Keratinocyte (primary cell): Measurements from ENCODE around the gene PVRIG. TPM values are rescaled to one million over a fixed set of nuclear protein-coding genes. Genes with fewer than 3 reads are reported as not detected.
"Not testable (repeated sequence)": the region's sequence is repeated elsewhere in the genome, so short reads cannot be mapped to it uniquely, and the experiment has no call there.

Source experiments
- DNase-seq: peaks from one replicate; pipeline ENCODE4 v3.0.0-alpha.2; 2011; ENCODE audit warnings: low read depth, missing footprints, low spot score
- FAIRE-seq: peaks from 2 replicates; lab custom pipeline; 2011; peaks lifted over from hg19 to GRCh38; lab: Jason Lieb, UNC
- H2AFZ ChIP-seq: 2 replicates; pipeline ENCODE4 v1.6.0; 2012; ENCODE audit warnings: low read length, control low read depth, inconsistent platforms; ENCODE audit not compliant: control insufficient read depth
- H3K27ac ChIP-seq: 2 replicates; pipeline ENCODE4 v1.5.1; 2011; ENCODE audit warnings: low read length; ENCODE audit not compliant: control insufficient read depth, insufficient read depth
- H3K27me3 ChIP-seq: 3 replicates; pipeline ENCODE4 v1.6.0; 2011; ENCODE audit warnings: low read length; ENCODE audit not compliant: control insufficient read depth, insufficient read depth; ENCODE audit errors: extremely low read depth
- H3K36me3 ChIP-seq, 2 experiments: 2 replicates in 1 of 2; 3 replicates in 1 of 2; pipeline ENCODE4 v1.5.1; 2011; ENCODE audit warnings: low read length in 2 of 2, mild to moderate bottlenecking in 1 of 2; ENCODE audit not compliant: control insufficient read depth in 2 of 2, insufficient read depth in 2 of 2; ENCODE audit errors: extremely low read depth in 1 of 2
- H3K4me1 ChIP-seq: 3 replicates; pipeline ENCODE4 v1.5.1; 2011; ENCODE audit warnings: low read length; ENCODE audit not compliant: control insufficient read depth, insufficient read depth; ENCODE audit errors: extremely low read depth
- H3K4me2 ChIP-seq: 3 replicates; pipeline ENCODE4 v1.6.0; 2011; ENCODE audit warnings: low read depth, low read length; ENCODE audit not compliant: control insufficient read depth, insufficient read depth; ENCODE audit errors: extremely low read depth
- H3K4me3 ChIP-seq, 3 experiments: fragments of 200-600 bp in 1 of 3; sonication (generic) in 1 of 3; 2 replicates in 2 of 3; 3 replicates in 1 of 3; pipeline ENCODE4 v1.5.1; 2011 to 2016; ENCODE audit warnings: low read length in 3 of 3, mild to moderate bottlenecking in 3 of 3, control low read depth in 2 of 3, inconsistent platforms in 1 of 3, low read depth in 1 of 3, mixed read lengths in 1 of 3, mixed run types in 1 of 3, moderate library complexity in 1 of 3; ENCODE audit not compliant: control insufficient read depth in 2 of 3, insufficient read depth in 2 of 3; ENCODE audit errors: extremely low read depth in 1 of 3
- H3K79me2 ChIP-seq: 2 replicates; pipeline ENCODE4 v1.6.0; 2012; ENCODE audit warnings: low read length; ENCODE audit not compliant: control insufficient read depth, insufficient read depth
- H3K9ac ChIP-seq: 3 replicates; pipeline ENCODE4 v1.6.0; 2011; ENCODE audit warnings: low read length; ENCODE audit not compliant: control insufficient read depth, insufficient read depth; ENCODE audit errors: extremely low read depth
- H3K9me1 ChIP-seq: 3 replicates; pipeline ENCODE4 v1.6.0; 2011; ENCODE audit warnings: low read length; ENCODE audit not compliant: control insufficient read depth, insufficient read depth; ENCODE audit errors: extremely low read depth
- H3K9me3 ChIP-seq: 2 replicates; pipeline ENCODE4 v1.5.1; 2012; ENCODE audit warnings: low read depth, low read length; ENCODE audit not compliant: control insufficient read depth
- H4K20me1 ChIP-seq: 3 replicates; pipeline ENCODE4 v1.6.0; 2011; ENCODE audit warnings: low read length; ENCODE audit not compliant: control insufficient read depth, insufficient read depth; ENCODE audit errors: extremely low read depth
- dilution Hi-C: fragments of 300-500 bp; cut with MboI; formaldehyde crosslinking; loops from one replicate; pipeline ENCODE4 v1.7.0; 2020; ENCODE audit warnings: low sequenced_read_pairs; ENCODE audit not compliant: extremely low pct_ligation_motif_present
- polyA plus RNA-seq, 5 experiments: library from polyadenylated mRNA; depleted of rRNA in 3 of 5; stranded (reverse) in 3 of 5; stranded (forward) in 1 of 5; unstranded in 1 of 5; fragments of >200 nt; gene quantifications; 1 replicate in 1 of 5; 2 replicates in 3 of 5; 3 replicates in 1 of 5; pipeline versions ENCODE4 v1.2.1 to v1.2.3, GENCODE V29; 2011 to 2012; ENCODE audit warnings: missing spikeins in 2 of 5, low read depth in 1 of 5, low replicate concordance in 1 of 5

Gene PVRIG
- polyA plus RNA-seq, 1 donor (not counting 4 experiments of a cell fraction or from before 2014, with no cell fraction given): 0.41 TPM

DNA sequence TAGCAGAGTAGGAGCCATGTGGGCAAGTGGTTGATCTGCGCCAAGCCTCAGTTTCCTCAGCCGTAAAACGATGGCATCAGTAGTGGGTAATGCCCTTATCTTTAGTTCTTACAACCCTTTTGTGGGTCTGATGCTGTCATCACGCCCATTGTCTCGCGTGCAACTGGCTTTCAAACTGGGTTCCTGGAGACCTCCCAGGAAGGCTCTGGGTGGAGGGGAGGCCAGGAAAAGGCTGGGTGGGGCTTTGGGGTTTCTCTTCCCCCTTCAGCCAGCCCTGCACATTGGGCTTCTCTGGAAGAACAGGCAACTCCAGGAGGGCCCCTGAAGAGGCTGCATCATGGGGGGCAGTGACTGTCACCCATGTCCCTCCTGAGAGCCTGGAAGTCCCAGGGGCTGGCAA is 5.1 kb downstream of the PVRIG start:
- dilution Hi-C loops: not testable (repeated sequence)

DNA sequence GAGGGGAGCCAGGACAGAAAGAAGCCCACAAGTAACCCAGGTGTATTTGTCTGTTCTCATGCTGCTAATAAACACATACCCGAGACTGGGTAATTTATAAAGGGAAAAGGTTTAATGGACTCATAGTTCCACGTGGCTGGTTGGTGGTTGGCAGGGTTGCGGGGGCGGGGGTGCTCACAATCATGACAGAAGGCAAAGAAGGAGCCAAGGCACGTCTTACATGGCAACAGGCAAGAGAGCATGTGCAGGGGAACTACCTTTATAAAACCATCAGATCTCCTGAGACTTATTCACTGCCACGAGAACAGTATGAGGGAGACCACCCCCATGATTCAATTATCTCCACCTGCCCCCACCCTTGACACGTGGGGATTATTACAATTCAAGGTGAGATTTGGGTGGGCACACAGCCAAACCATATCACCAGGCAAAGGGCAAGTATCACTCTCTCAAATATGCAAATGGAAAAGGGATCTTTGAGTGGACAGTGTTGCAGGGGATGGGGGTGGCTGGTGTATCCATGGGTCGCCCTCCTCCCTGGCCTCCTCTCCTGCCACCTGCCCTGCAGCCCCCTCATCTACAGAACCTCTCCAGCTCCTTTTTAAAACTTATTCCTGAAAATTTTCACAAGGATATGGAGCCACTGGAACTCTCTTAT is 15.0 kb downstream of the PVRIG start:
- H3K27me3 ChIP-seq, FAIRE-seq, H3K27ac ChIP-seq, H3K4me3 ChIP-seq, H3K9me1 ChIP-seq, H4K20me1 ChIP-seq, H3K79me2 ChIP-seq, H2AFZ ChIP-seq, H3K36me3 ChIP-seq, H3K9me3 ChIP-seq, dilution Hi-C loops, DNase-seq, H3K9ac ChIP-seq, H3K4me1 ChIP-seq, H3K4me2 ChIP-seq: not testable (repeated sequence)

More for the DNA sequence above, 5.1 kb downstream of the PVRIG start:
- H4K20me1 ChIP-seq, DNase-seq, H3K4me3 ChIP-seq, H3K27me3 ChIP-seq, H3K4me1 ChIP-seq, H3K9me3 ChIP-seq, H3K9me1 ChIP-seq, H2AFZ ChIP-seq, FAIRE-seq, H3K36me3 ChIP-seq, H3K79me2 ChIP-seq, H3K4me2 ChIP-seq, H3K9ac ChIP-seq, H3K27ac ChIP-seq: not testable (repeated sequence)

GRCh38 chr7:100239975-100240374 is 20.2 kb downstream of the PVRIG start:
- H3K79me2 ChIP-seq, H3K4me3 ChIP-seq, H3K27me3 ChIP-seq, DNase-seq, H3K9ac ChIP-seq, H3K9me1 ChIP-seq, H4K20me1 ChIP-seq, H3K4me1 ChIP-seq, H3K4me2 ChIP-seq, H3K9me3 ChIP-seq, H3K36me3 ChIP-seq, H2AFZ ChIP-seq, dilution Hi-C loops, FAIRE-seq, H3K27ac ChIP-seq: not testable (repeated sequence)

- H3K4me1 ChIP-seq, H2AFZ ChIP-seq, H3K27me3 ChIP-seq, H3K27ac ChIP-seq, FAIRE-seq, DNase-seq, H3K36me3 ChIP-seq, H3K9me3 ChIP-seq, H4K20me1 ChIP-seq, H3K79me2 ChIP-seq, H3K9ac ChIP-seq, H3K4me2 ChIP-seq, dilution Hi-C loops, H3K9me1 ChIP-seq, H3K4me3 ChIP-seq: not testable (repeated sequence)
Measured at GRCh38 chr7:100243385-100243784, 23.6 kb downstream of the PVRIG start.

DNA sequence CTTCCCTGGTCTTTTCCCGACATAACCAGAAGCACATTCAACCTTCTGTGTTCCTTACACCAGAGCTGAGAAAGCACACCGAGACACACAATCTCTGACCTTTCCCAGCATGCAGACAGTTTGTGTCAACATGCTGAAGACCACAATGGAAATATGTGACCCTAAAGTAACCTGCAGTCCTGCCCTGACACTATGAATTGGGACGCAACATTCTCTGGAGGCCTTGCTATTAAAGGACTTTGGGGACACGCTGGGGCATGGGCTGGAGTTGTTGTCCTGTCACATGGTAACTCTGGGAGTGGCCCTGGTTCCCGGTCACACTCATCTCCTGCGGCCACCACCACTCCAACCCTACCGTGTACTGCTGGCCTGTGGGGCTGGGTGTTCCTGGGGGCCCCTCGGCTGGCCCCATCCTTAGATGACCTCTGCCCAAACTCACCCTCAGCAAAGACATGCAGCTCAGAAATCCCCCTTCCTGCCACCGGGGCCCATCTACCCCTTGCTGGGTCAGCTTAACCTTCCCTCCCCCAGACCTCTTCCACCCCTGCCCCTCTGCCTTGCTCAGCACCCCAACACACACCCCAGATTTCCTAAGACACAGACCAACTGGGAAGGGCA is 25.3 kb downstream of the PVRIG start:
- H3K27ac ChIP-seq, dilution Hi-C loops, H3K9me3 ChIP-seq, H2AFZ ChIP-seq, H3K4me2 ChIP-seq, DNase-seq, H3K36me3 ChIP-seq, H3K9ac ChIP-seq, H3K9me1 ChIP-seq, H4K20me1 ChIP-seq, H3K4me3 ChIP-seq, H3K4me1 ChIP-seq, H3K79me2 ChIP-seq, H3K27me3 ChIP-seq, FAIRE-seq: not testable (repeated sequence)
